Kidney (tissue), 14 donors: ENCODE results near the gene CDH11. TPM values are rescaled to one million over a fixed set of nuclear protein-coding genes. Genes with fewer than 3 reads are reported as not detected.

Experiments
- DNase-seq, 5 donors: peaks; one replicate each; pipeline ENCODE4 v3.0.0-alpha.2; 2013 to 2020
- FAIRE-seq: peaks from 2 replicates; lab custom pipeline; 2012; peaks lifted over from hg19 to GRCh38; lab: Jason Lieb, UNC
- H3K27ac ChIP-seq, 2 donors: one replicate each; pipeline ENCODE4 v1.7.0; 2013; ENCODE audit warnings: low read depth in 2 of 2, low read length in 2 of 2, inconsistent platforms in 1 of 2
- H3K27me3 ChIP-seq: one replicate; pipeline ENCODE4 v1.7.1; 2013; ENCODE audit warnings: low read length, inconsistent platforms; ENCODE audit not compliant: control insufficient read depth, insufficient read depth
- H3K36me3 ChIP-seq, 3 donors: one replicate each; pipeline versions ENCODE4 v1.7.0 to v1.7.1; 2013; ENCODE audit warnings: low read length in 3 of 3, control low read depth in 1 of 3, inconsistent platforms in 1 of 3; ENCODE audit not compliant: insufficient read depth in 3 of 3, control insufficient read depth in 2 of 3
- H3K4me1 ChIP-seq, 3 donors: one replicate each; pipeline versions ENCODE4 v1.7.0 to v1.7.1; 2013; ENCODE audit warnings: low read length in 3 of 3, inconsistent platforms in 1 of 3, low read depth in 1 of 3; ENCODE audit not compliant: control insufficient read depth in 2 of 3, insufficient read depth in 2 of 3
- H3K4me3 ChIP-seq, 3 donors: one replicate each; pipeline versions ENCODE4 v1.7.0 to v1.8.1; 2013; ENCODE audit warnings: low read length in 3 of 3, control low read depth in 1 of 3, inconsistent platforms in 1 of 3
- H3K9ac ChIP-seq, 3 donors: one replicate each; pipeline versions ENCODE4 v1.7.0 to v1.7.1; 2013; ENCODE audit warnings: low read length in 3 of 3, control low read depth in 1 of 3, inconsistent platforms in 1 of 3
- H3K9me3 ChIP-seq, 3 donors: one replicate each; pipeline versions ENCODE4 v1.7.0 to v1.7.1; 2013; ENCODE audit warnings: low read length in 3 of 3, control low read depth in 1 of 3, inconsistent platforms in 1 of 3; ENCODE audit not compliant: control insufficient read depth in 2 of 3, insufficient read depth in 1 of 3
- intact Hi-C: fragments of 100-400 bp; cut with DNase I; formaldehyde crosslinking; loops from one replicate; pipeline ENCODE4 v1.11.1; 2022
- polyA plus RNA-seq: library from polyadenylated mRNA; stranded (reverse); fragments of 350-450 nt; fragmentation: Illumina TruSeq; extraction: RNeasy Lipid Tissue Mini Kit (QIAGEN cat#74804); gene quantifications from one replicate; pipeline ENCODE4 v1.2.3, GENCODE V29; 2014; ENCODE audit warnings: low read depth, low replicate concordance; ENCODE audit not compliant: insufficient read depth
- total RNA-seq: library from RNA; stranded (reverse); fragmentation: NEBNext Ultra II Directional; extraction: Animal tissue kit (Norgen Biotek cat#: 25700); gene quantifications from one replicate; pipeline ENCODE4 v1.2.1, GENCODE V29; 2021
- TF ChIP-seq, protein P1 (sequence below): IDR thresholded peaks from 3 replicates; pipeline ENCODE4 v1.5.1; 2012; ENCODE audit warnings: mild to moderate bottlenecking, moderate library complexity, borderline replicate concordance; ENCODE audit not compliant: insufficient read depth; ENCODE audit errors: extremely low read depth
- donor health status: control.
- donor health status: control.
- donor health status: control.
- donor health status: control.
- donor health status: control.
- donor health status: DM: yes; HTN: yes; CAD: no.
- donor health status: Normal renal cell carcinoma (clear cell type).

CDH11 gene
- total and polyA plus RNA-seq, 2 donors from 2014 or later, result 3.0 to 44.9 TPM

DNA sequence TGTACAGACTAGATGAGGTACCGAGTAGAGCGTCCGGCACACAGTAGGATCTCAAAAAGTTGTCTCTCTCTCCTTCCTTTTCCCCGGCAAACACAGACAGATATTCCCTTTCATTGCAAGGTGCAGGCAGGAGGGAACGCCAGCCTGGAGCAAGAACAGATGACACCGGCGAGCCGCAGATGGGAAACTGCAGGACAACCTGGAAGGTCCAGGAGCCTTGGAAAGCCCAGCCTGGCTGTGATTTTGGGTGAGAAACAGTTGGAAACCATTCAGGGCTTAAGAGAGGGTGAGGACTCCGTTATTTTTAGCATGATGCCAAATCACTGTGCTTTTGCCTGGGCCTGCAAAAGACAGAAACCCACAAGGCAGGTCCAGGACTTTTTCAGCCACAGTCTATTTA is 7.3 kb downstream of the CDH11 start:
- no peak overlapping the region for H3K4me3 ChIP-seq
- peaks cover 0 to 4% (median 2%) of the 10 kb centered on the region in 3 donors for H3K4me1 ChIP-seq
- H3K36me3 ChIP-seq, result no peaks in the 10 kb centered on the region
- TF ChIP-seq, protein P1, sequence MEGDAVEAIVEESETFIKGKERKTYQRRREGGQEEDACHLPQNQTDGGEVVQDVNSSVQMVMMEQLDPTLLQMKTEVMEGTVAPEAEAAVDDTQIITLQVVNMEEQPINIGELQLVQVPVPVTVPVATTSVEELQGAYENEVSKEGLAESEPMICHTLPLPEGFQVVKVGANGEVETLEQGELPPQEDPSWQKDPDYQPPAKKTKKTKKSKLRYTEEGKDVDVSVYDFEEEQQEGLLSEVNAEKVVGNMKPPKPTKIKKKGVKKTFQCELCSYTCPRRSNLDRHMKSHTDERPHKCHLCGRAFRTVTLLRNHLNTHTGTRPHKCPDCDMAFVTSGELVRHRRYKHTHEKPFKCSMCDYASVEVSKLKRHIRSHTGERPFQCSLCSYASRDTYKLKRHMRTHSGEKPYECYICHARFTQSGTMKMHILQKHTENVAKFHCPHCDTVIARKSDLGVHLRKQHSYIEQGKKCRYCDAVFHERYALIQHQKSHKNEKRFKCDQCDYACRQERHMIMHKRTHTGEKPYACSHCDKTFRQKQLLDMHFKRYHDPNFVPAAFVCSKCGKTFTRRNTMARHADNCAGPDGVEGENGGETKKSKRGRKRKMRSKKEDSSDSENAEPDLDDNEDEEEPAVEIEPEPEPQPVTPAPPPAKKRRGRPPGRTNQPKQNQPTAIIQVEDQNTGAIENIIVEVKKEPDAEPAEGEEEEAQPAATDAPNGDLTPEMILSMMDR, result no peak
- no peaks in the 10 kb centered on the region for H3K9me3 ChIP-seq
- no peaks in the 10 kb centered on the region for H3K27me3 ChIP-seq
- no peak for DNase-seq
- intact Hi-C loops, result no loop called here
- no peak overlapping the region for H3K9ac ChIP-seq
- no peak overlapping the region for H3K27ac ChIP-seq
- FAIRE-seq, result no peak

DNA sequence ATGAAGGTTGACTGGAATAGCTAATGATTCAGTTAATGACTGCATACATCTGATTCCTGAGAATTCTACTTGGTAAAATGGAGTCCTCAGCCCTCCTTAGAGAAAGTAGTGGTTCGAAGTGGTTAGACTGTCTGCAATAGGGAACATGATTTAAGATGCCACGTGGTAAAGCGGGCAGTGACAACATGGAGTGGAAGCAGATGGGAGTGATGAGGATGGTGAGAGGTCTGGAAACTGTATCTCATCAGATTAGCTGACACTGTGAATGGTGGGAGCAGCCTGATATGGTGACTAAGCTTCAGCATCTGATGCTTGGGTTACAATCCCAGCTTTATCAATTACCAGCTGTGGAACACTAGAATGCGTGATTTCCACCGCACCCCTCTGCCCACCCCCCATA is 8.4 kb downstream of the CDH11 start:
- Histone ChIP-seq H3K27me3 (no peaks in the 10 kb centered on the region), H3K4me1 (peaks cover 0 to 4% (median 2%) of the 10 kb centered on the region in 3 donors), H3K4me3 (no peak overlapping the region), H3K9me3 (no peaks in the 10 kb centered on the region), H3K36me3 (no peaks in the 10 kb centered on the region), H3K27ac (no peak overlapping the region), H3K9ac (no peak overlapping the region)
- TF ChIP-seq, protein P1, result no peak
- intact Hi-C loops, result no loop called here
- DNase-seq (no peak), FAIRE-seq (no peak)

DNA sequence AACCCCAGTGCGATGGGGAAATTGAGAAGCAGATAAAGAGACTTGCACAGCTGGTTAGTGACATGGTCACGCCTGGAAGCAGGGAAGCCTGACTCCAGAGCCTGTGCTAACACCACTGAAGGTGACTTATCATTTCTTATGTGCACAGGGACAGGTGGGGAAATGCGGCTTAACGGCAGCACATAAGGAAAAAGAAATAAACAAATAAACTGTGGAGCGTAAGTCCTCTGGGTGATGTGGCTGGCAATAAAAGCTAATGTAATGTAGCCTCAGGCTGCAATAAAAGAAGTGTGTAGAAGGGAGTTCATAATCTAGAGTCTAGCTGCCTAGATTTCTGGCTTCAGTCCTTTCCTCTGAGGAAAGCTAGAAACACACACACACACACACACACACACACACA is 10.6 kb downstream of the CDH11 start:
- H3K9ac ChIP-seq, result no peak overlapping the region
- peaks cover 0 to 2% (median 0%) of the 10 kb centered on the region in 3 donors for H3K4me1 ChIP-seq
- no peaks in the 10 kb centered on the region for H3K36me3 ChIP-seq
- TF ChIP-seq, protein P1, result no peak
- no peak overlapping the region for H3K27ac ChIP-seq
- no peaks in the 10 kb centered on the region for H3K9me3 ChIP-seq
- intact Hi-C loops, result no loop called here
- DNase-seq (peak in 2 of 5 donors; percentile 39 to 42), FAIRE-seq (no peak)
- no peaks in the 10 kb centered on the region for H3K27me3 ChIP-seq
- no peak overlapping the region for H3K4me3 ChIP-seq

DNA sequence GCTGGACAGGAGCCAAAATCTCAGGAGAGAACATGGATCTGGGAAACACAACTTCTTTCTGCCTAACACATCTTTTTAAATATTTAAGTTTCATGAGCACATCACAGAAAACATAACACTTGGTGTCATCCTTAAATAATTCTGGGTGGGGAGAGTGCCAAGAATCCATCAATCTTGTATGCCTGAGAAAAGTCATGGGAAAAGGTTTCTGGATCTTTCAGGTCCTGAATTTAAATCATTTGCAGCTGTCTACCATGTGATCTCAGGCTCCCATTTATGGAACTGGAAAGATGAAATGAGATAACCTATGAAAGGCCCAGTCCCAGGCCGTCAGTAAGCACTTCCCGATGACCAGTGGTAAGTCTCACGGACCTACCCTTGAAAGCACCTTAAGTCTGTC is 15.1 kb downstream of the CDH11 start:
- no peaks in the 10 kb centered on the region for H3K27me3 ChIP-seq
- no peak for FAIRE-seq
- H3K4me3 ChIP-seq, result no peak overlapping the region
- H3K9ac ChIP-seq, result no peak overlapping the region
- H3K9me3 ChIP-seq, result no peaks in the 10 kb centered on the region
- H3K27ac ChIP-seq, result no peak overlapping the region
- H3K36me3 ChIP-seq, result no peaks in the 10 kb centered on the region
- TF ChIP-seq, protein P1, result no peak
- no peak for DNase-seq
- no peaks in the 10 kb centered on the region for H3K4me1 ChIP-seq
- intact Hi-C loops, result no loop called here
